ENCODE data around the gene IQCN.
A peak's percentile ranks its signal among the peaks of the same experiment; 100 is the strongest.

Gene IQCN

DNA sequence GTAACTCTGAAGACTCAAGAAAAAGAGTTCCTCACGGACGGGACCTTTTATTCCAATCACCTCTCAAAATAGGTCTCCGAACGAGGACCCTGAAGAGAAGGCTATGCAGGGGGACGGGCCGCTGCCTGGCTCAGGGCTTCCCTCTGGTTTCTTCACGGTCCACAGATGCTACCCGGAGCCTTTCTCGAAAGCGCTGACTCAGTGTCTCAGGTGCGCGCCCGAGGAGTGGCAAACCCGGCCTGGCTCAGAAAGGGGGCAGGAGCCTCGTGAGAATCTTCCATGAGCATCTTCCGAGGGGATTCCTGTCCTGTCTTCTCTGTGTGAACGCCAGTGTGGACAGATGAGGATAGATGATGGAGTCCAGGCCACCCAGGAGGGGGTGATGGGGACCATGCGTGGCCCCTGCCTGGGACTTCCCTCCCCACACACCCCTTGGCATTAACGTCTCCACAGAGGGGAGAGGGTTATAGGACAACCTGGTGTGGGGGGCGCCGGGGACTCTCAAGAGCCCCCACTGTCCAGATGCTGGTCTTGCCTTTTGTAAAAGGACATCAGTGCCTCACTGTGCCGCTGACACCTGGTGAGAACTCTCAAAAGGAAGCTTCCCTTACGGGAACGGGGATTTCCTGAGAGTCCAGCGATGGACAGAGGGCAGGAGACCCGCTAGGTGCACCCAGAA is 32.1 kb upstream of the IQCN start:
- no peak for TF ChIP-seq CTCF (IDR thresholded peaks at IDR 0.05; ENCODE audit: low read depth, low read length)
- no peak overlapping the region for H3K4me3 ChIP-seq (ENCODE audit: low read depth, low read length)

GRCh38 chr19:18304458-18305310 is 30.4 kb upstream of the IQCN start:
- peak overlapping the region; percentile 46 for H3K4me3 ChIP-seq (ENCODE audit: low read depth, low read length)
- no peak for TF ChIP-seq CTCF (IDR thresholded peaks at IDR 0.05; ENCODE audit: low read depth, low read length)

DNA sequence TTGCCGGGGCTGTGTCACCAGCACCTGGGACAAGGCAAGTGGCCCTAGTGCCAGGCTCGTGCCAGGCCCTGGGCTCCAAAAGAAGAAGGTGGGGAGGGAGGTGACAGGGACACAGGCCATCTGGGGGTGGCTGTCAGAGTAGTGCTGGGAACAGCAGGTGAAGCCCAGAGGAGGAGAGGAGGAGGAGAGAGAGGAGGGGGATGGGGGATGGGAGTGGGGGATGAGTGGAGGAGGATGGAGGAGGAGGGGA is 29.9 kb upstream of the IQCN start:
- TF ChIP-seq CTCF (IDR thresholded peaks at IDR 0.05; ENCODE audit: low read depth, low read length) = no peak
- no peak overlapping the region; the same call in 1 of the 2 replicates for H3K4me3 ChIP-seq (ENCODE audit: low read depth, low read length)

GRCh38 chr19:18301718-18302111 is 27.5 kb upstream of the IQCN start:
- H3K4me3 ChIP-seq (ENCODE audit: low read depth, low read length) = no peak overlapping the region
- TF ChIP-seq CTCF (IDR thresholded peaks at IDR 0.05; ENCODE audit: low read depth, low read length) = no peak

DNA sequence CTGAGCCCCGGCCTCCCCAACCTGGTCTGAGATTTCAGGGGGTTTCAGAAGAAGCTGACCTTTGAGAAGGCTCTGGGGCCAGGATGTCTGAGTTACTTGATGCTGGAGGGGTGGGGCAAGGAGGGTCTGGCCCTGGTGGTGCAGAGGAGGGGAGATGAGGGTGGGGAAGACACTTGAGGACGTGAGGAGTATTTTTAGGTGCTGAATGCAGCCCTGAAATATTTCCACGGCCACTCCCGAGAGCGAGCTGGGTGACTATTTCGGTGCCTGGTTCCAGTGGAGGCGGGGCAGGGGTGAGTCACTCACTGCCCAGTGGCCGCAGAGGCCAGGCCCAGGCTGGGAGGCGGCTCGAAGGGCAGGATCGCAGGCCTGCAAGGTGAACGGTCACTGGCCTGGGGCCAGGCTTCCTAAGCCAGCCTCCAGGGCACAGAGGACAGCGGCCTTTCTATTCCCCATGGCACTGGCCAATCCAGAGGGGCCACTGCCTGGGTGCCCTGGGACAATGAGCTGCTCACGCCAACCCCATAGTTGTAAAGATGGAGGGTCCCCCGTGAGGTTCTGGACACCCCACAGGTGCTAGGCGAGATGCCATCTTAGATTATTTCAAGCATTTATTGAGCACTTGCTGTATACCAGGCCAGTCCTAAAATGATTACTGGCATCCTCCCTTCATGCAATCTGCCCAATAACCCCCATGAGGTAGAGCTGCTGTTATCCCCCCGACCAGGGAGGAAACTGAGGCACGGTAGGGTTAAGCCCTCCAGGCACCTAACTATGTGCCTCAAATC is 26.9 kb upstream of the IQCN start:
- TF ChIP-seq CTCF (IDR thresholded peaks at IDR 0.05; ENCODE audit: low read depth, low read length) = no peak
- H3K4me3 ChIP-seq (ENCODE audit: low read depth, low read length) = no peak overlapping the region

GRCh38 chr19:18299654-18300053 is 25.4 kb upstream of the IQCN start:
- no peak for TF ChIP-seq CTCF (IDR thresholded peaks at IDR 0.05; ENCODE audit: low read depth, low read length)
- H3K4me3 ChIP-seq (ENCODE audit: low read depth, low read length) = no peak overlapping the region

- H3K4me3 ChIP-seq (ENCODE audit: low read depth, low read length) = no peak overlapping the region
- TF ChIP-seq CTCF (IDR thresholded peaks at IDR 0.05; ENCODE audit: low read depth, low read length) = no peak
Measured at GRCh38 chr19:18298601-18299000, 24.3 kb upstream of the IQCN start.
